KMS-11 (cell line): ENCODE data around the gene SERINC2.

Experiments used
- H2AFZ ChIP-seq: fragments of 200-600 bp; sonication (generic); 2 replicates; pipeline ENCODE4 v1.6.1; 2016; ENCODE audit warnings: antibody characterized with exemption, mixed run types, low read depth
- H3K27ac ChIP-seq: fragments of 200-600 bp; sonication (generic); 2 replicates; pipeline ENCODE4 v1.6.1; 2016; ENCODE audit warnings: mild to moderate bottlenecking, mixed run types
- H3K27me3 ChIP-seq: fragments of 200-600 bp; sonication (generic); 2 replicates; pipeline ENCODE4 v1.6.1; 2017; ENCODE audit warnings: mild to moderate bottlenecking, low read depth, mixed run types, moderate library complexity; ENCODE audit not compliant: insufficient read depth
- H3K36me3 ChIP-seq: fragments of 200-600 bp; sonication (generic); 2 replicates; pipeline ENCODE4 v1.6.1; 2017; ENCODE audit warnings: mild to moderate bottlenecking, mixed run types; ENCODE audit not compliant: insufficient read depth
- H3K4me1 ChIP-seq: fragments of 200-600 bp; sonication (generic); 2 replicates; pipeline ENCODE4 v1.6.1; 2016; ENCODE audit warnings: mild to moderate bottlenecking, low read depth, mixed run types; ENCODE audit not compliant: poor library complexity, severe bottlenecking
- H3K4me2 ChIP-seq: fragments of 200-600 bp; sonication (generic); 2 replicates; pipeline ENCODE4 v1.7.0; 2016; ENCODE audit warnings: mild to moderate bottlenecking, mixed run types
- H3K4me3 ChIP-seq: fragments of 200-600 bp; sonication (generic); IDR thresholded peaks from 2 replicates; pipeline ENCODE4 v1.6.1; 2017; ENCODE audit warnings: low read depth, low read length, mixed read lengths; ENCODE audit not compliant: insufficient read depth
- H3K79me2 ChIP-seq: fragments of 200-600 bp; sonication (generic); 2 replicates; pipeline ENCODE4 v1.6.1; 2016; ENCODE audit warnings: low read depth, mixed run types; ENCODE audit not compliant: insufficient read depth
- H3K9ac ChIP-seq: fragments of 200-600 bp; sonication (generic); 2 replicates; pipeline ENCODE4 v1.6.1; 2016; ENCODE audit warnings: mild to moderate bottlenecking, mixed run types
- H4K20me1 ChIP-seq: fragments of 200-600 bp; sonication (generic); 2 replicates; pipeline ENCODE4 v1.6.1; 2016; ENCODE audit warnings: mild to moderate bottlenecking, mixed run types; ENCODE audit not compliant: insufficient read depth
- CTCF ChIP-seq: fragments of 200-600 bp; sonication (generic); conservative IDR thresholded peaks from 2 replicates; pipeline ENCODE4 v1.6.1; 2017; ENCODE audit warnings: low read depth, mild to moderate bottlenecking, antibody characterized with exemption, low read length, moderate library complexity, mixed read lengths

Gene SERINC2

GRCh38 chr1:31399976-31400375, 13.0 kb upstream of the SERINC2 start:
- H3K27ac ChIP-seq: no peak overlapping the region
- no peaks in the 10 kb centered on the region for H3K27me3 ChIP-seq
- H3K4me3 ChIP-seq: no peak overlapping the region
- H3K9ac ChIP-seq: no peak overlapping the region
- H3K4me2 ChIP-seq: no peak overlapping the region
- H2AFZ ChIP-seq: no peak overlapping the region
- no peaks in the 10 kb centered on the region for H3K36me3 ChIP-seq
- peaks cover 1% of the 10 kb centered on the region for H3K4me1 ChIP-seq
- H4K20me1 ChIP-seq: no peaks in the 10 kb centered on the region
- no peaks in the 10 kb centered on the region for H3K79me2 ChIP-seq
- no peak for TF ChIP-seq CTCF

GRCh38 chr1:31400393-31400792, 12.6 kb upstream of the SERINC2 start:
- Histone ChIP-seq H2AFZ (no peak overlapping the region), H4K20me1 (no peaks in the 10 kb centered on the region), H3K36me3 (no peaks in the 10 kb centered on the region), H3K79me2 (no peaks in the 10 kb centered on the region), H3K4me2 (no peak overlapping the region), H3K27ac (no peak overlapping the region), H3K9ac (no peak overlapping the region), H3K4me1 (no peaks in the 10 kb centered on the region), H3K27me3 (no peaks in the 10 kb centered on the region), H3K4me3 (no peak overlapping the region)
- no peak for TF ChIP-seq CTCF

- H2AFZ ChIP-seq: no peak overlapping the region
- H3K27me3 ChIP-seq: no peaks in the 10 kb centered on the region
- no peaks in the 10 kb centered on the region for H3K4me1 ChIP-seq
- no peaks in the 10 kb centered on the region for H3K79me2 ChIP-seq
- no peak overlapping the region for H3K4me3 ChIP-seq
- no peak overlapping the region for H3K4me2 ChIP-seq
- no peaks in the 10 kb centered on the region for H3K36me3 ChIP-seq
- no peaks in the 10 kb centered on the region for H4K20me1 ChIP-seq
- no peak overlapping the region for H3K27ac ChIP-seq
- no peak overlapping the region for H3K9ac ChIP-seq
- TF ChIP-seq CTCF: no peak
Measured at GRCh38 chr1:31401241-31401640, 11.8 kb upstream of the SERINC2 start.

- no peaks in the 10 kb centered on the region for H3K27me3 ChIP-seq
Measured at GRCh38 chr1:31405578-31406245, 7.3 kb upstream of the SERINC2 start.

More at GRCh38 chr1:31405578-31406245, 7.3 kb upstream of the SERINC2 start:
- no peaks in the 10 kb centered on the region for H3K4me1 ChIP-seq
- no peak for TF ChIP-seq CTCF
- no peak overlapping the region for H3K9ac ChIP-seq
- H3K4me2 ChIP-seq: no peak overlapping the region
- H2AFZ ChIP-seq: no peak overlapping the region
- no peaks in the 10 kb centered on the region for H3K79me2 ChIP-seq
- H3K27ac ChIP-seq: no peak overlapping the region
- H4K20me1 ChIP-seq: no peaks in the 10 kb centered on the region
- no peaks in the 10 kb centered on the region for H3K36me3 ChIP-seq
- no peak overlapping the region for H3K4me3 ChIP-seq
